SK-N-SH (cell line): Measurements from ENCODE around the gene GNA14. TPM values are rescaled to one million over a fixed set of nuclear protein-coding genes. Genes with fewer than 3 reads are reported as not detected.

Source experiments
- CTCF ChIA-PET: fragments of 300-600, 350-600 bp; formaldehyde crosslinking; extraction: SDS; loops from one replicate; lab custom pipeline; 2021; lab: Yijun Ruan, JAX
- POLR2A ChIA-PET: fragments of 350-600 bp; sonication (Branson Sonifier 250); formaldehyde crosslinking; extraction: SDS; loops from one replicate; lab custom pipeline; 2020; ENCODE audit warnings: antibody characterized with exemption, inconsistent platforms; lab: Yijun Ruan, JAX
- DNase-seq: peaks from one replicate; pipeline ENCODE4 v3.0.0; 2012
- H2AFZ ChIP-seq: fragments of 200-600 bp; sonication (generic); 2 replicates; pipeline ENCODE4 v1.8.1; 2016; ENCODE audit warnings: antibody characterized with exemption, mild to moderate bottlenecking, low read depth
- H3F3A ChIP-seq: fragments of 200-600 bp; sonication (generic); replicated peaks from 2 replicates; pipeline ENCODE3; 2016; ENCODE audit warnings: antibody characterized with exemption, mild to moderate bottlenecking; ENCODE audit not compliant: insufficient read depth
- H3K27ac ChIP-seq, 2 experiments: fragments of 200-500 bp in 1 of 2; fragments of 200-600 bp in 1 of 2; sonication (Bioruptor generic) in 1 of 2; sonication (generic), shearing (Covaris generic) in 1 of 2; 2 replicates each; pipeline versions ENCODE4 v1.5.1 to v1.6.1; 2014 to 2016; ENCODE audit warnings: low read depth in 2 of 2, inconsistent platforms in 1 of 2, low read length in 1 of 2, mild to moderate bottlenecking in 1 of 2, mixed read lengths in 1 of 2
- H3K27me3 ChIP-seq: fragments of 200-600 bp; sonication (generic), shearing (Covaris generic); 2 replicates; pipeline ENCODE4 v1.6.1; 2016; ENCODE audit warnings: mixed run types; ENCODE audit not compliant: insufficient read depth
- H3K36me3 ChIP-seq, 2 experiments: fragments of 200-500 bp in 1 of 2; fragments of 200-600 bp in 1 of 2; sonication (Bioruptor generic) in 1 of 2; sonication (generic) in 1 of 2; replicated peaks in 1 of 2; 2 replicates each; pipeline versions ENCODE3 to v1.5.1; 2014 to 2016; ENCODE audit warnings: low read length in 1 of 2, mild to moderate bottlenecking in 1 of 2; ENCODE audit not compliant: insufficient read depth in 2 of 2, control insufficient read depth in 1 of 2
- H3K4me1 ChIP-seq, 2 experiments: fragments of 200-500 bp in 1 of 2; fragments of 200-600 bp in 1 of 2; sonication (Bioruptor generic) in 1 of 2; sonication (generic), shearing (Covaris generic) in 1 of 2; 2 replicates each; pipeline versions ENCODE4 v1.5.1 to v1.6.1; 2014 to 2016; ENCODE audit warnings: low read depth in 1 of 2, low read length in 1 of 2, mixed run types in 1 of 2; ENCODE audit not compliant: insufficient read depth in 2 of 2, control insufficient read depth in 1 of 2
- H3K4me2 ChIP-seq: fragments of 200-600 bp; sonication (generic), shearing (Covaris generic); 2 replicates; pipeline ENCODE4 v1.6.1; 2017; ENCODE audit warnings: mixed run types
- H3K4me3 ChIP-seq, 2 experiments: fragments of 200-500 bp in 1 of 2; fragments of 200-600 bp in 1 of 2; sonication (Bioruptor generic) in 1 of 2; sonication (generic), shearing (Covaris generic) in 1 of 2; 2 replicates each; pipeline versions ENCODE4 v1.5.1 to v1.8.1; 2014 to 2016; ENCODE audit warnings: low read depth in 2 of 2, inconsistent platforms in 1 of 2, low read length in 1 of 2, mild to moderate bottlenecking in 1 of 2, mixed read lengths in 1 of 2, moderate library complexity in 1 of 2
- H3K79me2 ChIP-seq: fragments of 200-600 bp; sonication (generic); 2 replicates; pipeline ENCODE4 v1.8.1; 2017; ENCODE audit warnings: mild to moderate bottlenecking; ENCODE audit not compliant: insufficient read depth
- H3K9ac ChIP-seq: fragments of 200-600 bp; sonication (generic); 2 replicates; pipeline ENCODE4 v1.6.1; 2017; ENCODE audit warnings: mixed run types
- H3K9me2 ChIP-seq: fragments of 200-600 bp; sonication (generic); 2 replicates; pipeline ENCODE4 v1.6.1; 2017; ENCODE audit warnings: mixed run types
- H3K9me3 ChIP-seq: fragments of 200-600 bp; sonication (generic); 2 replicates; pipeline ENCODE4 v1.6.1; 2017; ENCODE audit warnings: mixed run types, mild to moderate bottlenecking, moderate library complexity
- H4K20me1 ChIP-seq: fragments of 200-600 bp; sonication (generic); 2 replicates; pipeline ENCODE4 v1.6.1; 2017; ENCODE audit warnings: mild to moderate bottlenecking, mixed run types; ENCODE audit not compliant: insufficient read depth
- CHD2 ChIP-seq: fragments of 150-350 bp; IDR thresholded peaks from 2 replicates; pipeline ENCODE4 v1.6.1; 2018; ENCODE audit warnings: low read length; ENCODE audit not compliant: partially characterized antibody
- ELF1 ChIP-seq: IDR thresholded peaks from 2 replicates; pipeline ENCODE4 v1.4.0; 2012
- FOSL2 ChIP-seq: IDR thresholded peaks from 2 replicates; pipeline ENCODE4 v1.4.0; 2012; ENCODE audit warnings: low read depth, mild to moderate bottlenecking, moderate library complexity, borderline replicate concordance
- FOXJ3 ChIP-seq: sonication (generic); formaldehyde crosslinking; IDR thresholded peaks from 2 replicates; pipeline ENCODE4 v1.5.1; 2020; ENCODE audit warnings: mild to moderate bottlenecking, missing genetic modification reagents
- MXI1 ChIP-seq: IDR thresholded peaks from 2 replicates; pipeline ENCODE4 v1.6.1; 2012; ENCODE audit warnings: mild to moderate bottlenecking, low read depth, low read length, improper control_type of control experiment
- NFIC ChIP-seq: IDR thresholded peaks from 2 replicates; pipeline ENCODE4 v1.4.0; 2012; ENCODE audit warnings: borderline replicate concordance
- NRF1 ChIP-seq: IDR thresholded peaks from 2 replicates; pipeline ENCODE4 v1.6.1; 2012; ENCODE audit warnings: low read depth, mild to moderate bottlenecking, low read length
- RCOR1 ChIP-seq: fragments of 150-350 bp; IDR thresholded peaks from 2 replicates; pipeline ENCODE4 v1.6.1; 2017; ENCODE audit warnings: antibody characterized with exemption, low read length
- RXRA ChIP-seq: IDR thresholded peaks from 2 replicates; pipeline ENCODE4 v1.4.0; 2012; ENCODE audit warnings: low read depth, mild to moderate bottlenecking, borderline replicate concordance
- SIN3A ChIP-seq: IDR thresholded peaks from 2 replicates; pipeline ENCODE4 v1.6.1; 2012; ENCODE audit warnings: low read depth, mild to moderate bottlenecking, low read length, moderate library complexity, borderline replicate concordance
- SMC3 ChIP-seq: IDR thresholded peaks from 2 replicates; pipeline ENCODE4 v1.6.1; 2012; ENCODE audit warnings: low read depth, low read length, improper control_type of control experiment
- TAF1 ChIP-seq: IDR thresholded peaks from 2 replicates; pipeline ENCODE4 v1.6.1; 2012; ENCODE audit warnings: low read depth, mild to moderate bottlenecking, low read length, moderate library complexity, borderline replicate concordance
- TCF12 ChIP-seq: IDR thresholded peaks from 2 replicates; pipeline ENCODE4 v1.4.0; 2012
- WGBS: methylation state at CpG from one replicate; pipeline ENCODE4 v1.1.6; 2017; ENCODE audit warnings: low lambda C conversion rate; 5-methylcytosine and 5-hydroxymethylcytosine counted together
- polyA plus RNA-seq, 3 experiments: library from polyadenylated mRNA; depleted of rRNA; stranded (reverse); fragments of >200 nt; gene quantifications; 2 replicates each; pipeline ENCODE4 v1.2.3, GENCODE V29; 2012
- TF ChIP-seq, protein P1 (sequence below): IDR thresholded peaks from 2 replicates; pipeline ENCODE4 v1.6.1; 2012; ENCODE audit warnings: mild to moderate bottlenecking, low read depth, low read length, moderate library complexity

The GNA14 gene
- polyA plus RNA-seq, 1 of the 3 experiments (the other 2 are of a cell fraction) = 0.15 TPM

- Histone ChIP-seq H3K27me3 (no peaks in the 10 kb centered on the region), H3K9me2 (no peaks in the 10 kb centered on the region), H3K9me3 (no peaks in the 10 kb centered on the region), H3K36me3 (no peaks in the 10 kb centered on the region), H3K4me3 (no peak overlapping the region), H3F3A (no peaks in the 10 kb centered on the region), H3K9ac (no peak overlapping the region), H3K4me1 (no peaks in the 10 kb centered on the region; a peak in 1 of 4 replicates), H3K4me2 (no peak overlapping the region), H3K27ac (no peak overlapping the region), H3K79me2 (no peaks in the 10 kb centered on the region), H4K20me1 (no peaks in the 10 kb centered on the region), H2AFZ (no peak overlapping the region)
- no peak for TF ChIP-seq MXI1
- no peak for TF ChIP-seq FOXJ3 (CRISPR knock-in tag)
- TF ChIP-seq SMC3 = no peak
- DNase-seq = no peak
- CTCF ChIA-PET = interaction anchor here (0.6 kb wide), 1 partner anchor 97 kb away, joined by 4 read pairs; no protein-coding TSS in a partner anchor
- POLR2A ChIA-PET = no interaction called here
- 73% methylated on average over 2 of the region's 2 CpGs for WGBS
Observed at GRCh38 chr9:77561331-77562018, 86.6 kb downstream of the GNA14 start.

DNA sequence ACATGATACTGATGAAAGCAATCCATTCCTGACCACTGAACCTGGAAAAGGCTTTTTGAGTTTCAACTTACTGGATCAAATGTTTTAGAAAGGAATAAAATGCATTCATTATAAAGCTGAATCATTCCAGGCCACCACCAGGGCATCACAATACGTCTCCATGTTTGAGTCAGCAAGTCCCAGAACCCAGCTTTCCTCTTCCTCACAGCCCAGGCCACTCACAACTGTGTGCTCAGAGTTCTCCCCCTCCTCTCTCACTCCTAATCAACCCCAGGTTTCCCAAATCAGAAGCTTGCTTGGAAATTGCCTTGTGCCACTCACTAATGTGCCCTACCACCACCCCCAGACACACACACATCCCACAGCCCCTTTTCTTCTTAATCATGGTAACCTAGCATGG is 91.7 kb downstream of the GNA14 start:
- no peaks in the 10 kb centered on the region for H3K79me2 ChIP-seq
- no peaks in the 10 kb centered on the region for H3K9me2 ChIP-seq
- H3K27me3 ChIP-seq = no peaks in the 10 kb centered on the region
- H3F3A ChIP-seq = no peaks in the 10 kb centered on the region
- no peaks in the 10 kb centered on the region for H3K9me3 ChIP-seq
- H2AFZ ChIP-seq = no peak overlapping the region
- 36% methylated on average over 1 of the region's 1 CpG for WGBS
- no peak overlapping the region for H3K27ac ChIP-seq
- POLR2A ChIA-PET = no interaction called here
- H3K36me3 ChIP-seq = no peaks in the 10 kb centered on the region
- CTCF ChIA-PET = no interaction called here
- no peak for DNase-seq
- H3K4me3 ChIP-seq = no peak overlapping the region
- H3K4me2 ChIP-seq = no peak overlapping the region
- H3K4me1 ChIP-seq = peaks cover 0 to 10% of the 10 kb centered on the region in 2 experiments; a peak in 1 of 4 replicates
- H3K9ac ChIP-seq = no peak overlapping the region
- H4K20me1 ChIP-seq = no peaks in the 10 kb centered on the region
- TF ChIP-seq, protein P1, sequence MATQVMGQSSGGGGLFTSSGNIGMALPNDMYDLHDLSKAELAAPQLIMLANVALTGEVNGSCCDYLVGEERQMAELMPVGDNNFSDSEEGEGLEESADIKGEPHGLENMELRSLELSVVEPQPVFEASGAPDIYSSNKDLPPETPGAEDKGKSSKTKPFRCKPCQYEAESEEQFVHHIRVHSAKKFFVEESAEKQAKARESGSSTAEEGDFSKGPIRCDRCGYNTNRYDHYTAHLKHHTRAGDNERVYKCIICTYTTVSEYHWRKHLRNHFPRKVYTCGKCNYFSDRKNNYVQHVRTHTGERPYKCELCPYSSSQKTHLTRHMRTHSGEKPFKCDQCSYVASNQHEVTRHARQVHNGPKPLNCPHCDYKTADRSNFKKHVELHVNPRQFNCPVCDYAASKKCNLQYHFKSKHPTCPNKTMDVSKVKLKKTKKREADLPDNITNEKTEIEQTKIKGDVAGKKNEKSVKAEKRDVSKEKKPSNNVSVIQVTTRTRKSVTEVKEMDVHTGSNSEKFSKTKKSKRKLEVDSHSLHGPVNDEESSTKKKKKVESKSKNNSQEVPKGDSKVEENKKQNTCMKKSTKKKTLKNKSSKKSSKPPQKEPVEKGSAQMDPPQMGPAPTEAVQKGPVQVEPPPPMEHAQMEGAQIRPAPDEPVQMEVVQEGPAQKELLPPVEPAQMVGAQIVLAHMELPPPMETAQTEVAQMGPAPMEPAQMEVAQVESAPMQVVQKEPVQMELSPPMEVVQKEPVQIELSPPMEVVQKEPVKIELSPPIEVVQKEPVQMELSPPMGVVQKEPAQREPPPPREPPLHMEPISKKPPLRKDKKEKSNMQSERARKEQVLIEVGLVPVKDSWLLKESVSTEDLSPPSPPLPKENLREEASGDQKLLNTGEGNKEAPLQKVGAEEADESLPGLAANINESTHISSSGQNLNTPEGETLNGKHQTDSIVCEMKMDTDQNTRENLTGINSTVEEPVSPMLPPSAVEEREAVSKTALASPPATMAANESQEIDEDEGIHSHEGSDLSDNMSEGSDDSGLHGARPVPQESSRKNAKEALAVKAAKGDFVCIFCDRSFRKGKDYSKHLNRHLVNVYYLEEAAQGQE = no peak
- TF ChIP-seq FOSL2 = no peak
- TF ChIP-seq NFIC = no peak
- no peak for TF ChIP-seq SMC3
- TF ChIP-seq CHD2 = no peak
- no peak for TF ChIP-seq RCOR1
- TF ChIP-seq ELF1 = no peak
- TF ChIP-seq SIN3A = no peak
- no peak for TF ChIP-seq TAF1
- TF ChIP-seq FOXJ3 (CRISPR knock-in tag) = no peak
- TF ChIP-seq RXRA = no peak
- no peak for TF ChIP-seq TCF12
- no peak for TF ChIP-seq NRF1
- TF ChIP-seq, all 33 proteins: peak for 0
